Measurements from ENCODE around the gene SEMA5A. TPM values are rescaled to one million over a fixed set of nuclear protein-coding genes. Genes with fewer than 3 reads are reported as not detected.

SEMA5A gene
- polyA plus RNA-seq, 1 experiment, result 98.4 TPM

GRCh38 chr5:9564752-9565151, 18.9 kb upstream of the SEMA5A start:
- ChIA-PET POLR2A (no interaction called here), CTCF (interaction anchor here (0.6 to 1.2 kb wide), 2 partner anchors 34 to 111 kb away, joined by 3 read pairs; no protein-coding TSS in a partner anchor)
- no peaks in the 10 kb centered on the region for H3K27me3 ChIP-seq (ENCODE audit: control insufficient read depth, insufficient read depth, low read length)
- TF ChIP-seq, protein P1, sequence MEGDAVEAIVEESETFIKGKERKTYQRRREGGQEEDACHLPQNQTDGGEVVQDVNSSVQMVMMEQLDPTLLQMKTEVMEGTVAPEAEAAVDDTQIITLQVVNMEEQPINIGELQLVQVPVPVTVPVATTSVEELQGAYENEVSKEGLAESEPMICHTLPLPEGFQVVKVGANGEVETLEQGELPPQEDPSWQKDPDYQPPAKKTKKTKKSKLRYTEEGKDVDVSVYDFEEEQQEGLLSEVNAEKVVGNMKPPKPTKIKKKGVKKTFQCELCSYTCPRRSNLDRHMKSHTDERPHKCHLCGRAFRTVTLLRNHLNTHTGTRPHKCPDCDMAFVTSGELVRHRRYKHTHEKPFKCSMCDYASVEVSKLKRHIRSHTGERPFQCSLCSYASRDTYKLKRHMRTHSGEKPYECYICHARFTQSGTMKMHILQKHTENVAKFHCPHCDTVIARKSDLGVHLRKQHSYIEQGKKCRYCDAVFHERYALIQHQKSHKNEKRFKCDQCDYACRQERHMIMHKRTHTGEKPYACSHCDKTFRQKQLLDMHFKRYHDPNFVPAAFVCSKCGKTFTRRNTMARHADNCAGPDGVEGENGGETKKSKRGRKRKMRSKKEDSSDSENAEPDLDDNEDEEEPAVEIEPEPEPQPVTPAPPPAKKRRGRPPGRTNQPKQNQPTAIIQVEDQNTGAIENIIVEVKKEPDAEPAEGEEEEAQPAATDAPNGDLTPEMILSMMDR (IDR thresholded peaks at IDR 0.05; ENCODE audit: insufficient read depth, low read depth, low read length), result no peak
- H3K4me3 ChIP-seq (ENCODE audit: low read depth, low read length), result no peak overlapping the region
- no peaks in the 10 kb centered on the region for H3K36me3 ChIP-seq (ENCODE audit: control insufficient read depth, insufficient read depth, low read length)
- no peak for DNase-seq (ENCODE audit: low read depth)

DNA sequence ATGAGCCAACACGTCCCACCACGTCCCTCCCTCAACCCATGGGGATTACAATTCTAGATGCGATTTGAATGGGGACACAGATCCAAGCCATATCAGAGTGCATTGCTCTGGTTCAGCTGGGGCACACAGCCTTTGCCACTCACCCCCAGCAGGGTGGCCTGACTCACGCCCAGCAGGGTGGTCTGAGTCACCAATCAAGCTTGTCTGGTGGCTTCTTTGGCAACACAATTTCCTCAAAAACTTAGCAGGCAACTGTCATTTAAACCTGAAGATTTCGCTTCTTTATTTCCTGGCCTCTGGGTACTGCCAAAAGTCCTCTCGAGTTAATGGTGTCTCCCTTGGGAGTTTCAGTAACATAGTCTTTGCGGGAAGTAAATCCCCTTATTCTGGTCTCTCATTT, 16.3 kb upstream of the SEMA5A start:
- ChIA-PET POLR2A (no interaction called here), CTCF (no interaction called here)
- no peak for DNase-seq (ENCODE audit: low read depth)
- Histone ChIP-seq H3K27me3 (ENCODE audit: control insufficient read depth, insufficient read depth, low read length) (no peaks in the 10 kb centered on the region), H3K4me3 (ENCODE audit: low read depth, low read length) (no peak overlapping the region), H3K36me3 (ENCODE audit: control insufficient read depth, insufficient read depth, low read length) (no peaks in the 10 kb centered on the region)
- TF ChIP-seq, protein P1 (IDR thresholded peaks at IDR 0.05; ENCODE audit: insufficient read depth, low read depth, low read length), result no peak

GRCh38 chr5:9559965-9560364, 14.1 kb upstream of the SEMA5A start:
- Histone ChIP-seq H3K27me3 (ENCODE audit: control insufficient read depth, insufficient read depth, low read length) (no peaks in the 10 kb centered on the region), H3K4me3 (ENCODE audit: low read depth, low read length) (no peak overlapping the region), H3K36me3 (ENCODE audit: control insufficient read depth, insufficient read depth, low read length) (no peaks in the 10 kb centered on the region)
- ChIA-PET POLR2A (no interaction called here), CTCF (interaction anchor here (0.6 kb wide), 1 partner anchor 458 kb away, joined by 3 read pairs; no protein-coding TSS in a partner anchor)
- DNase-seq (ENCODE audit: low read depth), result no peak
- TF ChIP-seq, protein P1 (IDR thresholded peaks at IDR 0.05; ENCODE audit: insufficient read depth, low read depth, low read length), result no peak

- CTCF ChIA-PET, result interaction anchor here (1.2 kb wide), 1 partner anchor 290 kb away, joined by 3 read pairs; no protein-coding TSS in a partner anchor
- no peak for DNase-seq (ENCODE audit: low read depth)
- H3K27me3 ChIP-seq (ENCODE audit: control insufficient read depth, insufficient read depth, low read length), result no peaks in the 10 kb centered on the region
Observed at GRCh38 chr5:9558319-9558965, 12.6 kb upstream of the SEMA5A start.

DNA sequence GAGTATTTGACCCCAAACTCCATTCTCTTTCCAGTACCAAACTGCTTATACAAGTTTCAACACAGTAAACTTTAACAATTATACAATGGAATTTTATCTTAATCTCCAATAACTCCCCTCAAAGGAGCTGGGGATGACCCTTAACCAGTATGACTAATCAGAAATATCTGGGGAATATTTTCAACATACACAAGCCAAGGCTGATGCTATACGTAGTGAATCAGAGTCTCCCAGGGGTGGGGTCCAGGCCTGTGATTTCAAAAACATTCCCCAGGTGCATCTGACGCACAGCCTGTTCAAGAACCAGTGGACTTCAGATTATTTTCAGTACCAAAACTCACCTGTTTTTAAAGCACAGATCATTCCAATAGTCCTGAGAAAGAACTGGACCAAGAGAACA, 11.8 kb upstream of the SEMA5A start:
- H3K36me3 ChIP-seq (ENCODE audit: control insufficient read depth, insufficient read depth, low read length), result no peaks in the 10 kb centered on the region
- CTCF ChIA-PET, result interaction anchor here (1.2 kb wide), 1 partner anchor 289 kb away, joined by 3 read pairs; no protein-coding TSS in a partner anchor
- POLR2A ChIA-PET, result interaction anchor here (0.6 kb wide), 1 partner anchor 10 kb away, joined by 4 read pairs; no protein-coding TSS in a partner anchor
- DNase-seq (ENCODE audit: low read depth), result no peak
- TF ChIP-seq, protein P1 (IDR thresholded peaks at IDR 0.05; ENCODE audit: insufficient read depth, low read depth, low read length), result no peak
- no peak overlapping the region for H3K4me3 ChIP-seq (ENCODE audit: low read depth, low read length)
- no peaks in the 10 kb centered on the region for H3K27me3 ChIP-seq (ENCODE audit: control insufficient read depth, insufficient read depth, low read length)

More at GRCh38 chr5:9558319-9558965, 12.6 kb upstream of the SEMA5A start:
- POLR2A ChIA-PET, result interaction anchor here (0.6 kb wide), 1 partner anchor 11 kb away, joined by 4 read pairs; no protein-coding TSS in a partner anchor
- H3K36me3 ChIP-seq (ENCODE audit: control insufficient read depth, insufficient read depth, low read length), result no peaks in the 10 kb centered on the region
- H3K4me3 ChIP-seq (ENCODE audit: low read depth, low read length), result no peak overlapping the region
- TF ChIP-seq, protein P1 (IDR thresholded peaks at IDR 0.05; ENCODE audit: insufficient read depth, low read depth, low read length), result no peak

All from BJ (cell line).